IPS DF 6.9 (cell line): ENCODE data around the gene MED15.

Experiments
- DNase-seq: peaks from one replicate; pipeline ENCODE4 v3.0.0-alpha.2; 2013; ENCODE audit warnings: low read depth, low spot score
- H3K27ac ChIP-seq: one replicate; pipeline ENCODE4 v1.5.1; 2013; ENCODE audit warnings: low read length, control low read depth
- H3K27me3 ChIP-seq: 2 replicates; pipeline ENCODE4 v1.6.1; 2013; ENCODE audit warnings: mild to moderate bottlenecking, low read length; ENCODE audit not compliant: control insufficient read depth, insufficient read depth
- H3K36me3 ChIP-seq: 2 replicates; pipeline ENCODE4 v1.6.1; 2013; ENCODE audit warnings: low read length; ENCODE audit not compliant: control insufficient read depth, insufficient read depth
- H3K4me1 ChIP-seq: 2 replicates; pipeline ENCODE4 v1.6.1; 2013; ENCODE audit warnings: low read length; ENCODE audit not compliant: control insufficient read depth, insufficient read depth
- H3K4me3 ChIP-seq: 2 replicates; pipeline ENCODE4 v1.5.1; 2013; ENCODE audit warnings: mild to moderate bottlenecking, low read length
- H3K9me3 ChIP-seq: 2 replicates; pipeline ENCODE4 v1.6.1; 2013; ENCODE audit warnings: low read length, inconsistent platforms; ENCODE audit not compliant: control insufficient read depth, insufficient read depth
- WGBS: extraction: QIAGEN DNeasy Blood & Tissue Kit; methylation state at CpG from one replicate; pipeline ENCODE4 v1.1.7; 2013; ENCODE audit warnings: mixed read lengths, missing lambda C conversion rate; ENCODE audit not compliant: insufficient read length, insufficient coverage; 5-methylcytosine and 5-hydroxymethylcytosine counted together

MED15 gene

GRCh38 chr22:20584872-20585638, 77.6 kb downstream of the MED15 start:
- no peak overlapping the region for H3K4me3 ChIP-seq
- no peak for DNase-seq

GRCh38 chr22:20585639-20586402, 78.4 kb downstream of the MED15 start:
- Histone ChIP-seq H3K9me3 (no peaks in the 10 kb centered on the region), H3K27me3 (no peaks in the 10 kb centered on the region), H3K36me3 (peaks cover 22% of the 10 kb centered on the region), H3K27ac (no peak overlapping the region), H3K4me1 (no peaks in the 10 kb centered on the region), H3K4me3 (no peak overlapping the region)
- DNase-seq = no peak
- WGBS = no CpG with 5 or more reads among the region's 12 CpGs

More at GRCh38 chr22:20584872-20585638, 77.6 kb downstream of the MED15 start:
- no CpG with 5 or more reads among the region's 26 CpGs for WGBS
- H3K27ac ChIP-seq = no peak overlapping the region
- H3K27me3 ChIP-seq = no peaks in the 10 kb centered on the region
- no peaks in the 10 kb centered on the region for H3K9me3 ChIP-seq
- no peaks in the 10 kb centered on the region for H3K4me1 ChIP-seq
- H3K36me3 ChIP-seq = peaks cover 22% of the 10 kb centered on the region

GRCh38 chr22:20586403-20586745, 79.0 kb downstream of the MED15 start:
- Histone ChIP-seq H3K27ac (no peak overlapping the region), H3K9me3 (no peaks in the 10 kb centered on the region), H3K4me3 (no peak overlapping the region), H3K27me3 (no peaks in the 10 kb centered on the region), H3K36me3 (peaks cover 22% of the 10 kb centered on the region), H3K4me1 (no peaks in the 10 kb centered on the region)
- no CpG with 5 or more reads among the region's 22 CpGs for WGBS
- no peak for DNase-seq

GRCh38 chr22:20587206-20587958, 80.0 kb downstream of the MED15 start:
- no peaks in the 10 kb centered on the region for H3K9me3 ChIP-seq
- no peak overlapping the region for H3K4me3 ChIP-seq
- no CpG with 5 or more reads among the region's 17 CpGs for WGBS
- H3K36me3 ChIP-seq = peaks cover 20% of the 10 kb centered on the region
- no peaks in the 10 kb centered on the region for H3K27me3 ChIP-seq
- no peak for DNase-seq
- no peaks in the 10 kb centered on the region for H3K4me1 ChIP-seq
- no peak overlapping the region for H3K27ac ChIP-seq

GRCh38 chr22:20588092-20588842, 80.9 kb downstream of the MED15 start:
- Histone ChIP-seq H3K9me3 (no peaks in the 10 kb centered on the region), H3K4me1 (no peaks in the 10 kb centered on the region), H3K4me3 (no peak overlapping the region), H3K36me3 (peaks cover 18% of the 10 kb centered on the region), H3K27ac (no peak overlapping the region), H3K27me3 (no peaks in the 10 kb centered on the region)
- WGBS = no CpG with 5 or more reads among the region's 7 CpGs
- no peak for DNase-seq

- no CpG with 5 or more reads among the region's 13 CpGs for WGBS
- no peak for DNase-seq
- Histone ChIP-seq H3K4me3 (no peak overlapping the region), H3K9me3 (no peaks in the 10 kb centered on the region), H3K27me3 (no peaks in the 10 kb centered on the region), H3K4me1 (no peaks in the 10 kb centered on the region), H3K27ac (no peak overlapping the region), H3K36me3 (peaks cover 18% of the 10 kb centered on the region)
These were observed 81.6 kb downstream of the MED15 start for GRCh38 chr22:20588843-20589581.

GRCh38 chr22:20589614-20590476, 82.4 kb downstream of the MED15 start:
- no CpG with 5 or more reads among the region's 15 CpGs for WGBS
- H3K27me3 ChIP-seq = no peaks in the 10 kb centered on the region

GRCh38 chr22:20590477-20591294, 83.3 kb downstream of the MED15 start:
- Histone ChIP-seq H3K36me3 (peaks cover 9% of the 10 kb centered on the region), H3K9me3 (no peaks in the 10 kb centered on the region), H3K27me3 (no peaks in the 10 kb centered on the region), H3K27ac (no peak overlapping the region), H3K4me1 (no peaks in the 10 kb centered on the region), H3K4me3 (no peak overlapping the region)
- no peak for DNase-seq
- no CpG with 5 or more reads among the region's 9 CpGs for WGBS

More at GRCh38 chr22:20589614-20590476, 82.4 kb downstream of the MED15 start:
- peaks cover 17% of the 10 kb centered on the region for H3K36me3 ChIP-seq
- no peak for DNase-seq
- H3K27ac ChIP-seq = no peak overlapping the region
- no peaks in the 10 kb centered on the region for H3K4me1 ChIP-seq
- no peaks in the 10 kb centered on the region for H3K9me3 ChIP-seq
- no peak overlapping the region for H3K4me3 ChIP-seq
